GM21515 (cell line): ENCODE measurements around the gene CSPG4.
"Not testable (repeated sequence)": the region's sequence is repeated elsewhere in the genome, so short reads cannot be mapped to it uniquely, and the experiment has no call there.

Experiments
- ATAC-seq: cut with Tn5 transposase; IDR thresholded peaks from one replicate; pipeline ENCODE4 v1.9.1; 2021; ENCODE audit not compliant: unreplicated experiment

CSPG4 gene

GRCh38 chr15:75705854-75706681 lies 6.6 kb downstream of the CSPG4 start:
- ATAC-seq, result no peak

- not testable (repeated sequence) for ATAC-seq
These were observed 7.3 kb downstream of the CSPG4 start for GRCh38 chr15:75705375-75705774.

DNA sequence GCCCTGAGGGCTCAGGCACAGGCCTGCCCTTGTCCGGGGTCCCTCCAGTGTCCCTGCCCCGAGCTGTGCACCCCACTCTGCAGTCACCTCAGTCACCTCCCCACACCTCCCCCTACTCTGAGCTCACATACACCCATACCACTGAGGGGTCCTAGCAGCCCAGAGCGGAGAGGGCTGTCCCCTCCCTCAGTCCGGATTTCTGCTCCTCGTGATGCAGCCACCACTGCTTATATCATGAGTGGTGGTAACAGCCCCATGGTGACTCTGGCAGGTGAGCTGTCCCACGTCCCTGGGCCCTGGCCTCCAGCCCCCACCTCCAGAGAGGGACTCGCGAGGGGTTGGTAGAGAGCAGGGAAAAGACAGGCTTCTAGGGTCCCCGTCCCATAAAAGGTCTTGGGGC lies 8.0 kb downstream of the CSPG4 start:
- ATAC-seq, result no peak

DNA sequence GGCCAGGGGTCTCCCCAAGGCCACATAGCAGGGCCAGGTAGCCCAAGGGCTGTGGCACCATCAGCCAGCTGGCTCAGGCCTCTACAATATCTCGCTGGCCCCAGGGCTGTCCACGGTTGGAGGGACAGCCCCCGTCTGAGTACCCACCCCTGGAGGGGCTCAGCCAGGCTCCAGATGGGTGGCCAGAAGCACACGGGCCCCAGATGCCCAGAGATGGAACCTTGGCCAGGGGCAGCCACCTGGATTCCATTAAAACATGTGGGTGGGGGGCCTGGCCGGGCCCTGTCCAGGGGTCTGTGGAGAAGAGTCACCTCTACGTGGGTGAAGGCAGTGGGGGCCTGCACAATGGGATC lies 8.4 kb downstream of the CSPG4 start:
- no peak for ATAC-seq

DNA sequence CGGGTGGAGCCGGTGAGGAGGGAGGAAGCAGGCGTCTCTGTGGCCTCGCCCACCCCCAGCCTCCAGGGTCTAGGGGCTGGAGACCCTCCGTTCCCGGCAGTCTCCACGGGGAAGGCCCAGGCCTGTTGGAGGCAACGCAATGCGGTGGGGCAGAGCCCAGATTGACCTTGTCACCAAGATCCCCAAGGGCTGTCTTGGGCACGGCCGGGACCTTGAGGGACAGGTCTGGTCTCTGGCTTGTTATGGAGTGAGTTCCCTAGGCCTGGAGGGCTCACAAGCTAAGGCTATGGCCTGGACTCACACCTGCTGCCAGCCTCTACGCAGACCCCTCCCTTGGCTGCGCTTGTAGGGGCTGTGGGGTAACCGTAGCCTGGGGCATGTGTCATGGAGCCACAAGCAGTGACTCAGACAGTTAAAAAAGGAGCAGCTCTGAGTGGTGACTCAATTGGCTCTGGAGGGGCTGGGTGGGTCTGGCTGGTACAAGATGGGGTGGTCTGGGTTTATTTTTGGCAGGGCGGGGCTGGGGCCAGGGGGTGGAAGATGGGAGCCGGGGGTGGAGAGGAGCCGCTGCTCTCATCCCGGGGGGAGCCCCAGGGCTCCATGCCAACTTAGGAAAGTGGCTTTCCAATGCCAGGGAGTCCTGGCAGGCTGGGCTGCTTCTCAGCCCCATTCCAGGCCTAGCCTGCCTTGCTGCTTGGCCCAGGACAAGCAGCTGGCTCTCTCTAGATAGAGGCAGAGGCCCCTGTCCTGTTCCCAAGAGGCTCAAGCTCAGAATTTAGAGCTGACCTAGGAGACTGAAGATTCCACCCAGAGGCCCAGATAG lies 9.0 kb downstream of the CSPG4 start:
- not testable (repeated sequence) for ATAC-seq

DNA sequence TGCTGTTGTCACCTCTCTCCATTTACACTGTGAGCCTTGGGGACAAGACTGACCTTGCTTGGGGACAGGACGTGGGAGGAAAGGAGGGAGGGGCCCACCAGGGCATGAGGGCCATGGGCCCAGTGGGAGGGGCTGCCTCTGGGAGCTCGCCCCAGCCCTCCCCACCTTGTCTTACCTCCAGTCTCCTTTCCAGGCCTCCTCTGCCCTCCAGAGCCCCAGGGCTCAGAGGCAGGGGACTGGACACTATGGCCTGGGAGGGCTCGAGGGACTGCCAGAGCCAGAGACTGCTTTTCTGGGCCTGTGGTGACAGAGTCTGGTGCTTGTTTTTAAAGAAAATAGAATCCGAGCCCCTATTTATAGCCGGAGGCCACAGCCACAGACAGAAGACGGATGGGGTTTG lies 10.2 kb downstream of the CSPG4 start:
- ATAC-seq, result no peak

DNA sequence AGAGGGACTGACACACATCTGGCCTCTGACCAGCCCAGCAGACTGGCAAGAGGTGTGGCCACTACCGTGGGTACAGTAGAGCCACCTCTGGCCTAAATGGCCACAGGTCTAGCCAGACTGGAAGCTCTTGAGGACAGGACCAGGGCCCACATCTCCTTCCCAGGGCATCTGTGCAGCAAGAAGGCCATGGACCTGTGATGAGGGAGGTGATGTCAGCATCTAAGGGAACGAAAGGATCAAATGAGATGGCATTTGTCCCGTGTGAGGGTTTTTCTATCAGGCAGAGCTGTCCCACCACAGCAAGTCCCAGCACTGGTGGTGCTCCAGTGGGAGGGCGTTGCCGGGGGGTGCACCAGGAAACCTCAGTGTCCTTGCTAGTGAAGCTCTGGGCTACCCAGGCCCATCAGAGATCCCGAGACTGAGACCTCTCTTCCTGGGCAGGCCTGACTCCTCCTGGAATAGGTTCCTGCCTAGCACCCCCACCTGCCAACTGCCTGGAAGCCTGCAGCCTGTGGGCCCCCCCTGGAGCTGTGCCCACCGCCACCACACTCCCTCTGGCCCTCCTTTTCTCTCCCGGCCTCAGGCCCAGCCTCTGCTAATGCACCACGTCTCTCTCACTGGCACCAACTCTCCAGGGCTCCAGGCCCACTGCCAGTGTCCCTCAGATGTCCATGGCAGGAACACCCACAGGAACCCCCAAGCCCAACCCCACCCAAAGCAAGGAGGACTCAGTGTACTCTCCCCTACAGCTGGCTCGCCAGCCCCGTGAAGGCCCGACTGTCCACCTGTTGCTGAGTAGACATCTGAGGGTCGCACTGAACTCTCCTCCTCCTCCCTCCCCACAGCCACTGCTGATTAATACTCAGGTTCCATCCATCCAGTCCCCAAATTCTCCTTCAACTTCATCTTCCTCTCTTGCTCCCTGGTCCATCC lies 11.3 kb downstream of the CSPG4 start:
- ATAC-seq, result not testable (repeated sequence)

- ATAC-seq, result not testable (repeated sequence)
These were observed 12.4 kb downstream of the CSPG4 start for GRCh38 chr15:75699961-75700874.

GRCh38 chr15:75699517-75699916 lies 13.1 kb downstream of the CSPG4 start:
- not testable (repeated sequence) for ATAC-seq

DNA sequence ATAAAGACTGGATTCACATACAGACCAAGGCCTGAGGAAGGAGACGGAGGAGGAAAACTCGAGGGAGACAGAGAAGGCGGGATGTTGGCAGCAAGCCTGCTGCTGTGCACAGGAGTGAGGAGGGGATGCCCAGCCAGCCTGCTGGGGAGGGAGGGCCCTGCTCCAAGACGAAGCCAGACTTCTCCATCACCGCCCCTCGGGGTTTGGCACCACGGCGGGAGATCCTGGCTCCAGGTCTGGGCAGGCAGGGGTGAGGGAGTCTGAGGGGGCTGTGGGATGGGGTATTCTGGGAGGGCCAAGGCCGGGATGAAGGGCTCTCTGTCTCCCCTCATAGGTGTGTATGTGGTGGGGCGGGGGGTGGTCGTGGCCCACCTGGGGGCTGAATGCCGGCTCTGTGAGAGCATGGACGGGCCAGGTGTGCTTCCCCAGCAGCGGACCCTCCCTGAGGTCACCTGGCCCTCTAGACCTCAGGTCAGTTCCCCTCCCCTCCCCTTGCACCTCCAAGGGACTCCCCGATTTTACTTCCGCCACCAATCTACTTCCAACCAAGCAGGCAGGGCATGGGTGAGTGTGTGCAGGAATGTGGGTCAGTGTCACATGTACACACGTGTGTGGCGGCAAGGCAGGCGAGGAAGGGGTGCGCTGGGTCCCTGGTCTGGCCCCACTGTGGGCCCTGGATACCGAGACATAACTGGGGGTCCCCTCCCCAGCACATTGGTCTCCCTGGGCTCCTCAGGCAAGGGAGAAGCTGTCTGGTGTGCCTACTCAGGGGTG lies 14.5 kb downstream of the CSPG4 start:
- ATAC-seq, result not testable (repeated sequence)

GRCh38 chr15:75697523-75697922 lies 15.1 kb downstream of the CSPG4 start:
- no peak for ATAC-seq

GRCh38 chr15:75696854-75697259 lies 15.8 kb downstream of the CSPG4 start:
- no peak for ATAC-seq

GRCh38 chr15:75696311-75696720 lies 16.3 kb downstream of the CSPG4 start:
- no peak for ATAC-seq

- no peak for ATAC-seq
These were observed 16.9 kb downstream of the CSPG4 start for GRCh38 chr15:75695634-75696310.

DNA sequence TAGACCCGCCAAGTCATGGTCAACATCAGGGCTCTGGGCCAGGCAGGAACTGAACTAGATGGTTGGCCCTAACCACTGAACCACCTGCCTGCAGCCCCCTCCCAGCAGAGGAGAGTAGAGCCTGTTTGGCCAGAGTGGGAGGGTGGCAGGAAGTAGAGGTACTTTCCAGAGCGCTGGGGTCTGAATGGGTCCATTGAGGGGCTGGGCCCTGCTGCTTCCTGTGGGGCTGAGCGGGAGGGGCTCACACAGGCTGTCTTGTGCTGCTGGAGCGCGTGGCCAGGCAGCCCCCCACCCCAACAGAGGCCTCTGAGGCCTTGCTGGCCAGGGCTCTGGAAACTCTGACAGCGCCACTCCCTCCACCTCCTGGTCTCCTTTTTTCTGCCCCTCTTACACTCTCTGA lies 17.4 kb downstream of the CSPG4 start:
- no peak for ATAC-seq

DNA sequence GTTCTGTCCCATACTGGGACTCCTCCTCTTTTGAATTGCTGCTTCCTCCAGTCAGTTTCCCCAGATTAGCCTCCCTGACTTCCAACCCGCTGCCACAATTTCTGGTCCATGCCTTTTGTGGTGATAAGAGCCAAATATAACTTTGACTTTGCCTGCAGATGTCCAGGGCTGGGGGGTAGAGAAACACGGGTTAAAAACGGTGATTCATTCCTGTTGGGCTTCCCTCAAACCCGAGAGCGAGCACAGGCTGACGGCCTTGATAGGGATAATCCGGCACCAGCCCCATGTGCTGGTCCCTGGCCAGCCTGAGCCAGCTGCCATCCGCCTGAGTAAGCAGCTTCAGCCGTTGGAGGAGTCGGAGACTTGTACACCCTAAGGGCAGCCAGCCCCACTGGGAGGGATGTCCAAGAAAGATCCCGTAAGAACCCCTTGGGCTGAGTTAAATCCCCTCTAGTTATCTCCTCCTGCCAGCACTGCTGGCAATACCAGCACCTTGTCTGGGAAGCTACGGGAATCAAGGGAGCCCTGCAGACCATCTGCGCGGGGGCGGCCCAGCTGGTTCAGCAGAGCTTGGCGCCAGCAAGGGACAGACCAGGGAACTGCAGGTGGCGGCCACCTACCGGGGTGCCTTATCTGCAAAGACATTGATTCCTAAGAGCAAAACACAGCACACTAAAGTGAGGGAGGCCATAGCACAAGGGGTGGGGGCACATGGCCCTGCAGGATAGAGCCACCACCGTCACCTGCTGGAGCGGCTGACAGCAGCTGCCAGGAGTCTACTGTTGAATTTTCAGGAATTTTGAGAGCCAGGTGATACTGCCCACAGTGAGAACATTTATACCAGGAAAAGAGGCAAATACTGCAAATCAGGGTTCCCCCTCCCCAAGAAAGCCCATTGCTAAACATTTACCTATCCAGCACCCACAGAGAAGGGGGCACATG lies 18.1 kb downstream of the CSPG4 start:
- no peak for ATAC-seq

- ATAC-seq, result no peak
These were observed 19.0 kb downstream of the CSPG4 start for GRCh38 chr15:75693501-75694240.
